Ecto neural progenitor cell (in vitro differentiated cells): ENCODE results near the gene LAMB4.
"Not testable (repeated sequence)": the region's sequence is repeated elsewhere in the genome, so short reads cannot be mapped to it uniquely, and the experiment has no call there.

Experiments
- DNase-seq: peaks from one replicate; pipeline ENCODE4 v3.0.0-alpha.2; 2018; ENCODE audit warnings: low spot score

Gene LAMB4

DNA sequence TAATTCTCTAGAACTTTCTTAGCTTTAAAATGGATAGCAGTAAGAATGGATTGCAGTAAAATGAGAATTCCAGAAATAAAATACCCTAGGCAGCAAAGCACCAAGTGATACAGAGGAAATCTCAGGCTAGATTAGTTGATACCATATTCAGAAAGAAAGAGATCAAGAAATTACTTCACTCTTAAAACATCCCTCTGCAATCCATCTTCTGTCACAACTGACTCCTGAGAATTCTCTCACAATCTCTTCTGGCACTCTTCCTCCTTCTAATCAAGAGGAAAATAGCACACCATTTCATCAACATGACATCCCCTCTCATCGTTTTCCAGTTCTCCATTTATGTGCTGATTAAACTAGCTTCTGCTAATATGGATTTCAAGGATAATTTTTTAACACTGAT is 85.0 kb downstream of the LAMB4 start:
- DNase-seq, result no peak

DNA sequence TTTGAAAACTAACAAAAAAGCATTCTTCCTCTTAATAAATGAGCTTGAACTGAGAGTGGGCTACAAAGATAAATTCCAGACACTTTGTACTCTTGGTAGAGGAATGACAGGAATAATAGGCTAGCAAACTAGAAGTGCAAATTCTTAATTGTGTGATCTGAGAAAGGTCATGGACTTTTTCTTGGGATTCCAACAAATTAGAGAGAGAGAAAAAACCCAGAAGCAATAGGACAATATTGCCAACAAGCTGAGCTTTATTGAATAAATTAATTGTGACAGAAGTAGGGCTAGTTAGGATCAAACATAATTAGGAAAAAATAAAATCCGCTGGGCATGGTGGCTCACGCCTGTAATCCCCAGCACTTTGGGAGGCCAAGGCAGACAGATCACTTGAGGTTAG is 85.8 kb downstream of the LAMB4 start:
- DNase-seq, result no peak

DNA sequence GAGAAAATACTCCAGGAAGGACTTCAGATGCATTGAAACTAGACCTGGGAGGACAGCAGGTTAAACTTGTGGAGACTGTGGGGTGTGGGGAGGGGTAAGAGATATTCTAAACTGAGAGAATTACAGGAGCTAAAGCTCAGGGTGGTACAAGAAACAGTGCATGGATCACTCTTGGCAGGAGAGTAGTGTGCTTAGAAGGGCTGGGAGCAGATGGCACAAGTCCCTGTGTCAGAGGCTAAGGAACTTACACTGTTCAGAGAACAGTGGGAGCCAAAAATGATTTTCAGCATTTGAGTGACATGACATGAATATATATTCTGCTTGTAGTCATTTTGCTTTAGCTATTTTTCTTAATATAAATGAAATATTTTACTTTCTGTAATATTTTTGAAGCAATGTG is 91.2 kb downstream of the LAMB4 start:
- DNase-seq, result no peak

DNA sequence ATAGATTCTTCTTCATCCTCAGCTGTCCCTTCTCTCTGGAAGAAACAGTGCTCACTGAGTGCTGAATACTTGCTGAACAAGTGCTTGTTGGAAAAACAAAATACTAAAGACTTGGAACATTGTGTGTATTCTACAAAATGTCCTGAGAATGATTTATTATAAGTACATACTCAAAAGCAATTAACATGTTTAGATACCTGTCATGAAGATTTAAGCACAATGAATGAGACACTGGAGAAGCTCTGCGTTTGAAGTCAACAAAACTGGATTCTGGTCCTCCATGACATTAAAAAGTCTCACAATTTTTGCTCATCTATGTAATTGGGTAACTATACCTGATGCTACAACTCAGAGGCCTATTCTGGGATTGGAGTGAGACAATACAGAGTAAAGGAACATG is 92.4 kb downstream of the LAMB4 start:
- DNase-seq, result no peak

DNA sequence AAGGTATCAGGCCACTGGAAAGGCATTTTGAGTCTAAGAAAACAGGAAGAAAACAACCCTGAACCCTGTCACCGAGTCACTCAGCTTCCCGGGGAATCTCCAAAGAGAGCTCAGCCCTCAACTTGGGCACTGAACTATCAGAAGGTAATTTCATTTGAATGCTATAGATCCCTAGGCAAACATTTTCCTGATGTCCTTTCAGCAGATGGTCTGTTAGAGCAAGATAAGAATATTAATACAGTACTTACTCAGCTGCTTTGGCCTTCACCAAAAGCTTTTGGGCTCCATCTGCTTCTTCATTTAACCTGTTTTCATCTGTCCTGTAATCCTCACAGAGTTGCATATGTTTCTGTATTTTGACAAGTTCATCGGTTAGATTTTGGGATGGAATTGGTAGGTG is 93.0 kb downstream of the LAMB4 start:
- DNase-seq, result no peak

DNA sequence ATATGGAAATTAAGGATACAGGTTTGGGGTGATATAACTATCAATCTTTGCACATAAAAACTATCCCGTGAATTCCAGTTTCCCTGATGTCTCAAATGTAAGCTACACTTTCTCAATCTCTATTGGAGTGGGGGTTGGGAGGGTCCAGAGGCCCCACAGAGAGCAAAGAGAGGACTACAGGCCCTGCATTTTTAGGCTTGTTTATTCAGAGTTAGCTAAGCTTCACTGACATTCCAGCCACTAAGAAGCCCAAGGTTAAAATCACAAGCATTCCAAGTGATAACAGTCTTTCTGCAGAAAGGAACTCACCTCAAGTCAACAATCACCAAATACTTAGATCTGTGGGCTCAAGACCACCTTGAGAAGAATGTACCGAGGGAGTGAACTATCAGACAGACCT is 95.6 kb downstream of the LAMB4 start:
- DNase-seq, result no peak

DNA sequence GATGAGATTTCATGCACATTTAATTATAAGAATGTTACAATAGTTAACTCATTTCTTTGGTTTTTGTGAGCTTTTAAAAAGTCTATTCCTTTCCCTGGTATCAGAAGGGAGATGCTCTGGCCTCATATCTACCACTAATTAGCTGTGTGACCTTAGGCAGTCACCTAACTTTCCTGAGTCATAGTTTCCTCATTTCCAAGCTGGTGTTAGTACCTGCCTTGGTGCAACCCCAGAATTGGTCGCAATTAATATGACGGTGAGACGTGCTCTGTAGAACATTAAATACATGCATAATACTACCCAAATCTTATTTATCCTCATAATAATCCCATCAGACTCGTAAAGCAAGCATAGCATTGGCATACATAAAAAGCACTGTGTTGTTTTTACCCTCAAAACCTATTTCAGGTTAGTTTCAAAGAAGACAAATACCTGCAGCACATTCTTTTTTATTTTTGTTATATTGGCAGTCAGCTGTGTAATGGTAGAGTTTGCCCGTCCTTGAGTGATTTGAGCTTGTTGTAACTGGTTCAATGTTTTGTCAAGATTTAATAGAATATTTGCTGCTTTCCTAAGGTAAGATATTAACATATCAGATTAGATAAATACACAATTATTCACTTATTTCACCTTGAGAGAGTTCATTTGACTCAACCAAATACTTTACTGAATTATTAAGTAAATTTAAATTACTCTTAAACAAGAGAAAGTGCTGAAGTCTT is 96.2 kb downstream of the LAMB4 start:
- no peak for DNase-seq

DNA sequence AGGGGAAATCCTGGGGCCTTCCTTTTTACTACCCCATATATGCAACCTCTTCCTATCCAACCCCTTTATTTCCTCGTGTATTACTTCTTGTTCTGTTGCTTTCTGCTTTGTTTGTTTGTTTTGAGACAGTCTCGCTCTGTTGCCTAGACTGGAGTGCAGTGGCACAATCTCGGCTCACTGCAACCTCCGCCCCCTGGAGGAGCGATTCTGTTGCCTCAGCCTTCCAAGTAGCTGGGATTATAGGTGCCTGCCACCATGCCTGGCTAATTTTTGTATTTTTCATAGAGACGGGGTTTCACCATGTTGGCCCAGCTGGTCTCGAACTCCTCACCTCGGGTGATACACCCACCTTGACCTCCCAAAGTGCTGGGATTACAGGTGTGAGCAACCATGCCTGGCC is 96.9 kb downstream of the LAMB4 start:
- DNase-seq, result not testable (repeated sequence)

DNA sequence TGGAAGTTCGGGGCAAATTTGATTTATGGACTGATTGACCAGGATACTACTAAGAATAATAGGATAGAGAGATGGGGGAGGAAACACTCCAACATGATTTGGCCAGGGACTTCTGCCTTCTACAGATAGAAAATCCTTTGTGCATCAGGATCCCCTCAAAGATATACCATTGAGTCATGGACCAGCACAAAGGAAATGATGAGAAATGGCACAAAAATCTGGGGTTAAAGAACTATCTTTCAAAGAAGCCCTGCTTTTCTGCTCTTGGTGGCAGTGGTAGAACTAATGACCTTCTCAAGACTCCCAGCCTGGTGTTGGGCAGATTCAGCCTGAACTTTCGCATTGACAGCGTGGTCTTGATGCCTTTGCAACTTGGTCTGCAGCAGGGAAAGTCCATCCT is 99.6 kb downstream of the LAMB4 start:
- no peak for DNase-seq

DNA sequence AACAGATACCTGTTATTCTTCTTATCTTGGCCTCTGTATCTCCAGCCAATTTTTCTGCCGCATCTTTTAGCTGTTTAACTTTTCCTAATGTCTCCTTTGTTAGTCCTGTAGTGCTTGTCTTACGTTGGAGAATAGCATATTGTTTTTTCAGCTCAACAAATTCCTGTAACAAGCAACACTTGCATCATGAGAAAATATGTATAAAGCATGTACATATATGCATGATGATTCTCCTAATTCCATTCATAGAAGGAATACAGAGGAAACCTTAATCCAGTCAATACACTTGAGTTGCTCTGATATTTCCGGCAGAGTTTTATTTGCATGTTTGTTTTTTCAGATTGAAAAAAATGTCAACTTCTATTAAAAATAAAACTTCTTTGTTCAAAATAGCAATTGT is 101.1 kb downstream of the LAMB4 start:
- no peak for DNase-seq

DNA sequence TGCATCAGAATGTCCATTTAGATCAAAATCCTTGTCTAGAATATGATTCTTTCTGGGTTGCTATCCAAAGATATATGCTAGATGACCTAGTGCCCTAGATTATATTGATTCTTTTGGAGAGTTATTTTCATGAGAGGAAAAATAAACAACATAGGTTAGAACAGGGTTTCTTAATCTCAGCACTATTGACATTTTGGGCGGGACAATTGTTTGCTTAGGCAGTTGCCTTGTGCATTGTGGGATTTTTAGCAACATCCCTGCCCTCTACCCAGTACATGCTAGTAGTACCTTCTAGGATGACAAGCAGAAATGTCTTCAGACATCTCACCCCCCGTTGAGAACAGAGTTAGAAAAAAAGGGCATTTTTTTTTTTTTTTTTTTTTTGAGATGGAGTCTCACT is 102.0 kb downstream of the LAMB4 start:
- no peak for DNase-seq

DNA sequence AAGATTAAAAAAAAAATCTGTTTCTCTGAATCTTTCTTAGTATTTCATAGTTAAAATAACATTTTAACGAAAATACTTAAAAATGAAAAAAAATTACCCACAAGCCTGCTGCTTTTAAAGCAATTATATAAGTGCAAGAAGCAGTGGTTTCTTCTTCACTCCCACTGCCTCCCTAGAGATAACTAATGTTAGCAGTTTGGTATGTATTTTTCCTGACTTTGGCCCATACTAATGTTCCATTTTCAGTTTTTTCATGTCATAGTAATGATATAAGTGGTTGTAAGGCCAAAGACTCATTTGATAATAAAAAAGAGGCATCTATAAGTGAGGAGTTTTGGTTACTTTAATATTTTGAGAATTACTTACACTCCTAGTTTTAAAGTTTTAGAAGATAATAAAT is 102.9 kb downstream of the LAMB4 start:
- no peak for DNase-seq

DNA sequence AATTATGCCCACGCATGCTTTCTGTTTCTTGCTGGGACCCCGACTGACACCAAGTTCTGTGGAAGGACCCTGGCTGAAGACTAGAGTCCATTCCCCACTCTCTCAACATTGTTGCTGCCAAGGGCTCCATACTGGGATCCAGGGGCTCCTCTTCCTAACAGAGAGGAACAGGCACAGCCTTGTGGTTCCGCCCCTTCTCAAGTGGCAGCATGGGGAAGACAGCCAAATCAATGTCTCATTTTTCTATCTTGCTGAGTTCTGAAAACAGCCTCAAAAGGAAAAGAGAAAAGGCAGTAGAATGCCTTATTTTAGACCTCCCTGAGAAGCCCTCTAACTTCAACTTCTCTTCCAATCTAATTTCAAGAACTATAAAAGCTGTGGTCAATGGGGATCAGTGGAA is 103.5 kb downstream of the LAMB4 start:
- DNase-seq, result no peak

DNA sequence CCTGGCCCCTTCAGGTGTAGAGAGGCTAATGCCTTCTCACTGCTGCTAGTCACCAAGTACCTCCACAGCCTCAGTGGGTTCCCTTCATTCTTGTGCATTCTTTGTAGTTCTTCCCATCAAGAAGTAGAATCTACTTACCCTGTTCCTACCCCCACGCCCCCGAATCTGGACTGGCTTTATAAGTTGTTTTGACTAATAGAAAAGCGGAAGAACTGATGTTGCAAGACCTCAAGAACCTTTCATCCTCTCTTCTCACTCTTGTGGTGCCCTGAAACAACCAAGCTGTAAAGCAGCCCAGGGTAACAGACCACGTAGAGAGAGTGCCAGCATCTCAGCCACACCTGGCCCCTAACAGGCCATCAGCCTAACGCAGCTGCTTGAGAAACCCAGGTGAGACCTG is 104.0 kb downstream of the LAMB4 start:
- DNase-seq, result no peak

DNA sequence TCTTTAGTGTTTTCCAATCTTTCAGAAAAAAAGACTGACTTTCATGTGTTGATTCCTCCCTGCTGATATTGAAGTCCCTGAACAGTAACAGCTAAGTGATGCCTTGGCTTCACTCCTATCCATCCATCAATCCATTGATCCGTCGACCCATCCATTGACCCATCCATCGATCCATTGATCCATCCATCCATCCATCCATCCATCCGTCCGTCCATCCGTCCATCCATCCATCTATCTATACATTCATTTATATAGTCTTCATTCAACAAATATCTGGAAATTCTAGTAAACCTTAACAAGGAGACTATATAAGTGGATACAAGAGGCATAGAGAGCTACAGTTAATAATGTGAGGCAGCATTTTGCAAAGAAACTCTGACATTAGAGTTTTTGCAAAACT is 105.6 kb downstream of the LAMB4 start:
- no peak for DNase-seq

DNA sequence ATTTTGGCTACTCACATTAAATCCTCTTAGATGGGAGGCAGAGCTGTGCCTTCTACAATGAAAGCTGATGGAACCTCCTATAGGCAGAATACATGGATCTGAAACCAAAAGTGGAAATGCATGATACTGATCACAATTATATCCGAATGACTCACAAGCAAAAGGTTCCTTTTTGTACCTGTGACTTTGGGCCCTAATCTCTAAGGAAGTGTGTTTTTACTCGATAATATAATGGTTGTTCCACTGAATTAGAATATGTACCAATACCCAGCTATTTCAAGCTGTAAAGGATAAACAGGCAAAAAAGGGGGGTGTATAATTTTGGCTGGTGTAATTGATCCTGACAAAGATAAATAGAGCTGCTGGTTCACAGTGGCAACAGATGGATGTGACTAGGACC is 109.6 kb downstream of the LAMB4 start:
- no peak for DNase-seq

DNA sequence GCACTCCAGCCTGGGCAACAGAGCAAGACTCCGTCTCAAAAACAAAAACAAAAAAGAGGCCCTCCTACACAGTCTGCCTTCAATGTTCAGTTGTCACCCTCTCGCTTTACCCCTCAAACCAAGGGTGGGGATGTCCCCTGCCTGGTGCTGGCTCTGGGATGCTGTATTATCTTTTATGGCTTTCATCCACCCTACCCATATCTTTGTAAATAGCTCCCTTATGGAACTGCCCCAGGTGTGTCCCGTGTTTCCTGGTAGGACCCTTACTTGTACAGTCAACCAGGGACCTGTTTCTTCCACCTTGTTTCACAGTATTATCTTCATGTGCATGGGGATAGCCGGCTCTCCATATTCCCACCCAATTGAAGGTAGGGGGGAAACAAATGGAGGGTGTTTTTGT is 111.5 kb downstream of the LAMB4 start:
- no peak for DNase-seq

DNA sequence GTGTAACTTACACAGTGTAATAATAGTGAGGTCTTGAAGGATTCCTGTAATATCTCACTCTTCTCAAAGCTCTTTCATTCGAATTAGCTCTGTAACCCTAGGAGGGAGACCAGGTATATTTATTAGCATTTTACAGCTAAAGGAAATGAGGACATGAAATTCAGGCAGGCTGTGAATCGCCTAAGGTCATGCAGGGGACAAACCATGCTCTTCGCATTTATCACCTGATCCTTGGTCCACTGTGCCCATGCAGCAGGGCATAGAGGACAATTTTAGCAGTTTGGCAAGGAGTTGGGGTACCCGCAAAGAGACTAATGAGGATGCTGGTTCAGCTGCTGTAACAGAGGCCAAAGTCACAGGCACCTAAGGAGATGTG is 112.4 kb downstream of the LAMB4 start:
- no peak for DNase-seq

DNA sequence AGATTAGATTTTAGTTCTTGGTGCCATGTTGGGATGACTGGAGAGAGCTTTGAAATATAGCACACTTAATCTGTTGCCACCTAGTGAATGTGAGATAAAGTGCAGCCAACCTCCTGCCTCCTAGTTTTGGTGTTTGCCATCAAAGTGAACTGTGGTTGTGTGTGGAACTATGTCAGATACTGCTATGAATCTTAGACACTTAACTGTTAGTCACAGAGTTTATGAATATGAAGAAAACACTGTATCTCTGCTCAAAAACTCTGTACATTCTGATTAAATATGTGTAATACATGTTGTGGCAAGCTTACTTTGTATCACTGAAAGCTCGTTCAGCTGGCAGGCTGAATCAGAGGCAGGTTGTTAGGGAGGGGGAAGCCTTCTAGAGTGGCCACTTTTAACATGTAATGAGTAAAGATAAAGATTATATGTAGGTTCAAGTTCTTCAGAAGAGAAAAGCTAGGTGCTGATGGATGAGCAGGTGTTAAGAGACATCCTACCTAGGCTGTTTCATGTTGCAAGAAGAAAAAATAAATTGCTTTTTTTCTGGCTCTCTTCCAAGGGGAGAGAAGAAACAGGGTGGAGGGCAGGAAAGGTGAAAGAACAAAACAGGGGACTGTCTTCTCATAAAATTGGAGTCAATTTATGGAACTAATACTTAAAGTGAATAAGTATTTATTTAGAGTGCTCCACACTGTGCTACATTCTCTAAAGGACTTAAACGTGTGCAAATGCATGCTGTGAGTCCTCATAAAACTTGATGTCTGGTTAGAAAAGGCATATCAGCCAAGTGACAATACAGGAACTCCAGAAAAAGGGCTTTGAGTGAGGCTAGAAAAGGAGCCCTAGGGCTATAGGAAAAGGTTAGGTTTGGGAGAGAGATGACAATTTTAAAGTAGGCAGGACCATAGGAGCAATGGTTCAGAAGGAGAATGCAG is 113.1 kb downstream of the LAMB4 start:
- no peak for DNase-seq

DNA sequence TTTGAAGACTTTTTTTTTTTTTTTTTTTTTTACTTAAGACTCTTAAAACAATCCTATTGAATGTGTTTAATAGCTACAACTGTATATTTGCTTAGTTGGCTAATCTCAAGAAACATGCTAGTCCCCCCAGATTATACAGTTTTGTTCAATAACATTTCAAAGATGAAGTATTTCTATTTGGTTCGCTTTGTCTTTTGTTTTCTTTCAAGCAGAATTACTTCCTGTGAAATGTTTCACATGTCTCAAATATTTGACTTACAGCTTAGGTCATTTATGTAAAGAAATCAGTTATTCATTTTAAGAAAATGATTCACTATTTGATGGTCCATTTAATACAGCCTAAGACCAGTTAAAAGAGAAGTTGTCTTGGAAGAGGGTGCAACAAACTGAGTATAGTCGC is 114.4 kb downstream of the LAMB4 start:
- DNase-seq, result no peak

DNA sequence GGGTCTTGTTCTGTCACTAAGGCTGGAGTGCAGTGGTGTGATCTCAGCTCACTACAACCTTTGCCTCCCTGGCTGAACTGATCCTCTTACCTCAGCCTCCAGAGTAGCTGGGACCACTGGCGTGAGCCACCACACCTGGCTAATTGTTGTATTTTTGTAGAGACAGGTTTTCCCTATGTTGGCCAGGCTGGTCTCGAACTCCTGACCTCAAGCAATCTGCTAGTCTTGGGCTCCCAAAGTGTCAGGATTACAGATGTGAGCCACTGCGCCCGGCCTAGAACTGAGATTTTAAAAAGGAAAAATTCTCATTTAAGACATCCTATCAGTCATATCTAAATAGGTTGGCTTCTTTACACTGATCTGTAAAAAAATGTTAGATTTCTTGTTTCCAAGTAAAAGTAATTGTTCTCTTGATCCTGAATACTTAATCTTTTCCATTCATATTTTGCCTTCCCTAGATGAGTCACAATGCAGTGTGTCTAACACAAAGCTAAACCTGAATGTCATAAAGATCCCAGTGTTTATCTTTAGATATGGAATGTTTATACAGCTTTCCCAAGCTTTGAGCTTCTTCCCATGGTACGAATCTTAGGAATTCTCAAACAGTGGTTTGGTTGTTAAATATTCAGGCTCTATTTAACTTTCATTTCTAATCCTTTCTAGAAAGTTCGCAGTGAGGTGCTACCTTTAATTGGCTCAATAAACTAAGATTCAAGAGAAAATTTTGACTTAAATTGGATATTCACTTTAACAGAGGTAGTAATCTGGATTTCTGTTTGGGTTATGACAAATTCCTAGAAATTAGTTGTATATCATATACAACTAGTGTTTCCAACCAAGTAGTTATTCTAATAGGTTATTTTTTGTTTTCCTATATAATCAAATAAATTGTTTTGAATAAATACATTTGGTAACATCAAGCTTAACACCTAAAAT is 115.1 kb downstream of the LAMB4 start:
- no peak for DNase-seq

DNA sequence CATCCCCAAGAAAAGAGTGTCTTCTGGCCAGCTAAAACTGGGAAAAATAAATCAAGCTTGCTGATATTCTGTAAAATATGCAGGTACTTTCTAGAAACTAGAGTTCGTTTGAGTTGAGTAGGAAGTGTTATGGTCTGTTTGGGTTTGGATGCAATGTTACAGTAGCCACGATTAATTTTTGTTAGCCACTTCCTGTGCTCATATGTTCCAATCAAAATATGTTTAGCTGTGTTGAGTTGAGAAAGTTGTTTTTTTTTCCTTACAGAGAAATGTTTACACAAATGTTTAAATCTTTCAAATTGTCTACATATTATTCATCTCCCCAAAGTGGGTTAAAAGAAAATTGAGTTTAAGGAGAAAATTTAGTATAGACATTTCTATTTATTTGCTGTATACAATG is 115.9 kb downstream of the LAMB4 start:
- DNase-seq, result no peak
